Right lobe of liver (tissue), 6 donors: Measurements from ENCODE around the gene CIITA. TPM values are rescaled to one million over a fixed set of nuclear protein-coding genes. Genes with fewer than 3 reads are reported as not detected.

Experiments
- ATAC-seq, 4 donors: fragments of 200-7000 bp; cut with Tn5 transposase; one replicate each; pipeline ENCODE4 v1.9.1; 2020; ENCODE audit warnings: mild to moderate bottlenecking in 4 of 4, moderate library complexity in 4 of 4
- DNase-seq, 3 donors: peaks; one replicate each; pipeline ENCODE4 v3.0.0-alpha.2; 2020
- H3K27ac ChIP-seq, 3 donors: fragments of 200-600 bp; one replicate each; pipeline ENCODE4 v1.8.0; 2022
- H3K27me3 ChIP-seq, 2 donors: fragments of 200-600 bp; one replicate each; pipeline ENCODE4 v1.8.0; 2022
- H3K36me3 ChIP-seq, 4 donors: fragments of 200-600 bp; sonication (generic) in 1 of 4; one replicate each; pipeline versions ENCODE4 v1.5.1 to v1.8.0; 2017 to 2022; ENCODE audit warnings: control low read depth in 1 of 4
- H3K4me1 ChIP-seq, 4 donors: fragments of 200-600 bp; sonication (generic) in 1 of 4; one replicate each; pipeline versions ENCODE4 v1.5.1 to v1.8.0; 2017 to 2022; ENCODE audit warnings: control low read depth in 1 of 4
- H3K4me3 ChIP-seq, 3 donors: fragments of 200-600 bp; one replicate each; pipeline ENCODE4 v1.8.0; 2022
- H3K9me3 ChIP-seq, 4 donors: fragments of 200-600 bp; sonication (generic) in 1 of 4; one replicate each; pipeline versions ENCODE4 v1.5.1 to v1.8.0; 2017 to 2022; ENCODE audit warnings: control low read depth in 1 of 4
- CTCF ChIP-seq, 4 donors: fragments of 200-600 bp in 3 of 4; fragments of 450-650 bp in 1 of 4; IDR thresholded peaks; one replicate each; pipeline versions ENCODE4 v1.5.1 to v1.8.0; 2016 to 2022; ENCODE audit warnings: antibody characterized with exemption in 4 of 4, mild to moderate bottlenecking in 2 of 4
- POLR2A ChIP-seq: fragments of 450-650 bp; IDR thresholded peaks from one replicate; pipeline ENCODE4 v1.6.1; 2017; ENCODE audit warnings: antibody characterized with exemption, mild to moderate bottlenecking
- WGBS: methylation state at CpG from one replicate; pipeline ENCODE4 v1.1.6; 2018; ENCODE audit warnings: low coverage, low lambda C conversion rate; ENCODE audit not compliant: insufficient coverage; ENCODE audit errors: missing lambda C conversion rate; 5-methylcytosine and 5-hydroxymethylcytosine counted together
- intact Hi-C, 2 donors: fragments of 100-400 bp; cut with DNase I; formaldehyde crosslinking; loops; one replicate each; pipeline versions ENCODE4 v1.11.2 to v1.14.1; 2022
- total RNA-seq, 6 experiments: library from RNA; depleted of rRNA in 2 of 6; stranded (reverse); fragments of >200 nt in 2 of 6; fragmentation: NEBNext Ultra II Directional in 3 of 6; extraction: Animal tissue kit (Norgen Biotek cat#: 25700) in 3 of 6; gene quantifications; one replicate each; pipeline versions ENCODE4 v1.1.0 to v1.2.4, GENCODE V29; 2016 to 2023
- donor health status: DM: no; HTN: yes; CAD: no.
- donor health status: DM: no; HTN: no; CAD: no.
- donor health status: DM: no; HTN: no; CAD: no.
- donor health status: DM: no; HTN: yes; CAD: no.
- donor health status: DM: no; HTN: yes; CAD: no.

Gene CIITA
- total RNA-seq, 6 experiments from 2014 or later, result 0.95 to 6.4 (median 3.3) TPM

GRCh38 chr16:10870137-10870776, 6.7 kb upstream of the CIITA start:
- TF ChIP-seq POLR2A, result no peak
- TF ChIP-seq CTCF (IDR thresholded peaks at IDR 0.05), result no peak
- DNase-seq, result no peak
- no peaks in the 10 kb centered on the region for H3K9me3 ChIP-seq
- 48% methylated on average over 5 of the region's 5 CpGs for WGBS
- H3K27me3 ChIP-seq, result no peaks in the 10 kb centered on the region
- no peak overlapping the region for H3K4me3 ChIP-seq
- no peaks in the 10 kb centered on the region for H3K4me1 ChIP-seq
- ATAC-seq, result no peak
- no peaks in the 10 kb centered on the region for H3K36me3 ChIP-seq
- intact Hi-C loops, result no loop called here
- peak overlapping the region in 1 of 3 donors; percentile 56 for H3K27ac ChIP-seq

GRCh38 chr16:10870808-10871156, 6.2 kb upstream of the CIITA start:
- 53% methylated on average over 5 of the region's 5 CpGs for WGBS

GRCh38 chr16:10871157-10871991, 5.6 kb upstream of the CIITA start:
- DNase-seq, result peak in 1 of 3 donors; percentile 56
- Histone ChIP-seq H3K27me3 (no peaks in the 10 kb centered on the region), H3K36me3 (no peaks in the 10 kb centered on the region), H3K4me3 (no peak overlapping the region), H3K27ac (peak overlapping the region in 1 of 3 donors; percentile 56), H3K4me1 (no peaks in the 10 kb centered on the region), H3K9me3 (no peaks in the 10 kb centered on the region)
- ATAC-seq, result peak; percentile 57 to 69 (median 64)
- no peak for TF ChIP-seq CTCF (IDR thresholded peaks at IDR 0.05)
- TF ChIP-seq POLR2A, result no peak
- WGBS, result 34% methylated on average over 7 of the region's 10 CpGs
- intact Hi-C loops, result no loop called here

More at GRCh38 chr16:10870808-10871156, 6.2 kb upstream of the CIITA start:
- Histone ChIP-seq H3K4me3 (no peak overlapping the region), H3K4me1 (no peaks in the 10 kb centered on the region), H3K27ac (peak overlapping the region in 1 of 3 donors; percentile 56), H3K9me3 (no peaks in the 10 kb centered on the region), H3K36me3 (no peaks in the 10 kb centered on the region), H3K27me3 (no peaks in the 10 kb centered on the region)
- TF ChIP-seq POLR2A (no peak), CTCF (IDR thresholded peaks at IDR 0.05) (no peak)
- DNase-seq, result no peak
- intact Hi-C loops, result no loop called here
- no peak for ATAC-seq

- H3K27ac ChIP-seq, result no peak overlapping the region
These were observed 687 bp upstream of the CIITA start for GRCh38 chr16:10876315-10876714.

More at GRCh38 chr16:10876315-10876714, 687 bp upstream of the CIITA start:
- Histone ChIP-seq H3K4me3 (no peak overlapping the region), H3K9me3 (no peaks in the 10 kb centered on the region), H3K4me1 (peaks cover 0 to 12% (median 3%) of the 10 kb centered on the region in 4 donors), H3K27me3 (no peaks in the 10 kb centered on the region), H3K36me3 (no peaks in the 10 kb centered on the region)
- intact Hi-C loops, result no loop called here
- WGBS, result 70% methylated on average over 2 of the region's 2 CpGs
- TF ChIP-seq CTCF (IDR thresholded peaks at IDR 0.05), result no peak
- TF ChIP-seq POLR2A, result no peak
- no peak for DNase-seq
- ATAC-seq, result no peak
